ENCODE data around the gene VASH2.

DNA sequence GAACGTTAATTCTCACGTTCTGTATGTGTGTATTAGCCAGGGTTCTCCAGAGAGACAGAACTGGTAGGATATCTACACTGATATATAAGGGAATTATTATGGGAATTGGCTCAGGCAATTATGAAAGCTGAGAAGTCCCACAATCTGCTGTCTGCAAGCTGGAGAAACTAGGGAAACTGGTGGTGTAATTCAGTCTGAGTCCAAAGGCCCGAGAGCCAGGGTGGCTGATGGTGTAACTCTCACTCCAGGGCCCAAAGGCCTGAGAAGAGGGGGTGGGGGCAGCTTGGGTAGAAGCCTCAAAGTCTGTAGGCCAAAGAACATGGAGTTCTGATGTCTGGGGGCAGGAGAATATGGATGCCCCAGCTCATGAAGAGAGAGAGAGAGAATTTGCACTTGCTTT, 13.3 kb upstream of the VASH2 start:
- TF ChIP-seq, protein P1, sequence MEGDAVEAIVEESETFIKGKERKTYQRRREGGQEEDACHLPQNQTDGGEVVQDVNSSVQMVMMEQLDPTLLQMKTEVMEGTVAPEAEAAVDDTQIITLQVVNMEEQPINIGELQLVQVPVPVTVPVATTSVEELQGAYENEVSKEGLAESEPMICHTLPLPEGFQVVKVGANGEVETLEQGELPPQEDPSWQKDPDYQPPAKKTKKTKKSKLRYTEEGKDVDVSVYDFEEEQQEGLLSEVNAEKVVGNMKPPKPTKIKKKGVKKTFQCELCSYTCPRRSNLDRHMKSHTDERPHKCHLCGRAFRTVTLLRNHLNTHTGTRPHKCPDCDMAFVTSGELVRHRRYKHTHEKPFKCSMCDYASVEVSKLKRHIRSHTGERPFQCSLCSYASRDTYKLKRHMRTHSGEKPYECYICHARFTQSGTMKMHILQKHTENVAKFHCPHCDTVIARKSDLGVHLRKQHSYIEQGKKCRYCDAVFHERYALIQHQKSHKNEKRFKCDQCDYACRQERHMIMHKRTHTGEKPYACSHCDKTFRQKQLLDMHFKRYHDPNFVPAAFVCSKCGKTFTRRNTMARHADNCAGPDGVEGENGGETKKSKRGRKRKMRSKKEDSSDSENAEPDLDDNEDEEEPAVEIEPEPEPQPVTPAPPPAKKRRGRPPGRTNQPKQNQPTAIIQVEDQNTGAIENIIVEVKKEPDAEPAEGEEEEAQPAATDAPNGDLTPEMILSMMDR (IDR thresholded peaks at IDR 0.05), result no peak
- no peak for TF ChIP-seq POLR2A (IDR thresholded peaks at IDR 0.05)
